MG63 (cell line): ENCODE measurements around the gene CLIP3. TPM values are rescaled to one million over a fixed set of nuclear protein-coding genes. Genes with fewer than 3 reads are reported as not detected.

Source experiments
- DNase-seq: peaks from one replicate; pipeline ENCODE4 v3.0.0-alpha.2; 2020
- H3K27me3 ChIP-seq: fragments of 250-450 bp; sonication (Bioruptor Pico); 2 replicates; pipeline ENCODE4 v1.5.1; 2020; ENCODE audit warnings: mild to moderate bottlenecking, moderate library complexity
- H3K36me3 ChIP-seq: fragments of 250-450 bp; sonication (Bioruptor Pico); 2 replicates; pipeline ENCODE4 v1.5.1; 2020; ENCODE audit warnings: mild to moderate bottlenecking, moderate library complexity
- H3K4me3 ChIP-seq: fragments of 250-450 bp; sonication (Bioruptor Pico); 2 replicates; pipeline ENCODE4 v1.5.1; 2020; ENCODE audit warnings: mild to moderate bottlenecking, moderate library complexity
- H3K9me3 ChIP-seq: fragments of 250-450 bp; sonication (Bioruptor Pico); 2 replicates; pipeline ENCODE4 v1.5.1; 2020; ENCODE audit warnings: mild to moderate bottlenecking, moderate library complexity
- total RNA-seq: library from RNA; depleted of rRNA; stranded (reverse); fragments of >200 nt; shearing (Covaris generic); gene quantifications from 2 replicates; pipeline ENCODE4 v1.2.3, GENCODE V29; 2014; ENCODE audit warnings: low replicate concordance

Gene CLIP3
- total RNA-seq, 1 experiment from 2014 or later, result not detected

- Histone ChIP-seq H3K36me3 (peaks cover 5% of the 10 kb centered on the region), H3K27me3 (no peaks in the 10 kb centered on the region), H3K9me3 (no peaks in the 10 kb centered on the region), H3K4me3 (no peak overlapping the region)
- no peak for DNase-seq
Measured at GRCh38 chr19:36025541-36025940, 7.1 kb downstream of the CLIP3 start.

- H3K27me3 ChIP-seq, result no peaks in the 10 kb centered on the region
- no peaks in the 10 kb centered on the region for H3K9me3 ChIP-seq
- DNase-seq, result no peak
- no peak overlapping the region for H3K4me3 ChIP-seq
- H3K36me3 ChIP-seq, result peaks cover 5% of the 10 kb centered on the region
Measured at GRCh38 chr19:36023432-36023831, 9.2 kb downstream of the CLIP3 start.

- no peak for DNase-seq
- Histone ChIP-seq H3K27me3 (no peaks in the 10 kb centered on the region), H3K36me3 (peaks cover 5% of the 10 kb centered on the region), H3K9me3 (no peaks in the 10 kb centered on the region), H3K4me3 (no peak overlapping the region)
Measured at GRCh38 chr19:36019061-36019670, 13.5 kb downstream of the CLIP3 start.

GRCh38 chr19:36014012-36014924 is 18.4 kb downstream of the CLIP3 start, which contains the start of gene ALKBH6:
Gene ALKBH6, minus strand, starts transcription at chr19:36014213. Its CDS starts 816 bp downstream, at chr19:36013397.
- Histone ChIP-seq H3K27me3 (no peaks in the 10 kb centered on the region), H3K36me3 (peaks cover 3% of the 10 kb centered on the region; the same call in 1 of the 2 replicates), H3K4me3 (peak within 1 kb of the TSS; percentile 90), H3K9me3 (no peaks in the 10 kb centered on the region)
- peak; percentile 100 for DNase-seq

GRCh38 chr19:36013280-36014011 is 19.2 kb downstream of the CLIP3 start:
- no peaks in the 10 kb centered on the region for H3K9me3 ChIP-seq
- no peak for DNase-seq
- peak overlapping the region; percentile 90 for H3K4me3 ChIP-seq
- H3K36me3 ChIP-seq, result peaks cover 3% of the 10 kb centered on the region; the same call in 1 of the 2 replicates
- H3K27me3 ChIP-seq, result no peaks in the 10 kb centered on the region

- Histone ChIP-seq H3K36me3 (peaks cover 3% of the 10 kb centered on the region; the same call in 1 of the 2 replicates), H3K9me3 (no peaks in the 10 kb centered on the region), H3K27me3 (no peaks in the 10 kb centered on the region), H3K4me3 (no peak overlapping the region)
- DNase-seq, result no peak
Measured at GRCh38 chr19:36010402-36010801, 22.3 kb downstream of the CLIP3 start.

GRCh38 chr19:36009633-36010379 is 22.9 kb downstream of the CLIP3 start:
- H3K4me3 ChIP-seq, result peak overlapping the region; percentile 25
- peaks cover 3% of the 10 kb centered on the region; the same call in 1 of the 2 replicates for H3K36me3 ChIP-seq
- no peak for DNase-seq
- no peaks in the 10 kb centered on the region for H3K9me3 ChIP-seq
- no peaks in the 10 kb centered on the region for H3K27me3 ChIP-seq

GRCh38 chr19:36009220-36009619 is 23.5 kb downstream of the CLIP3 start:
- Histone ChIP-seq H3K4me3 (peak overlapping the region; percentile 34), H3K36me3 (peaks cover 3% of the 10 kb centered on the region; the same call in 1 of the 2 replicates), H3K27me3 (no peaks in the 10 kb centered on the region), H3K9me3 (no peaks in the 10 kb centered on the region)
- DNase-seq, result peak; percentile 77

GRCh38 chr19:36008336-36008978 is 24.2 kb downstream of the CLIP3 start, which contains the start of gene SYNE4:
Gene SYNE4, minus strand, starts transcription at chr19:36008813. Its CDS starts 132 bp downstream, at chr19:36008681.
- Histone ChIP-seq H3K4me3 (peak within 1 kb of the TSS; percentile 34), H3K36me3 (no peaks in the 10 kb centered on the region), H3K27me3 (no peaks in the 10 kb centered on the region), H3K9me3 (no peaks in the 10 kb centered on the region)
- no peak for DNase-seq

- Histone ChIP-seq H3K27me3 (no peaks in the 10 kb centered on the region), H3K4me3 (no peak overlapping the region), H3K9me3 (no peaks in the 10 kb centered on the region), H3K36me3 (no peaks in the 10 kb centered on the region)
- DNase-seq, result no peak
Measured at GRCh38 chr19:36006955-36007354, 25.7 kb downstream of the CLIP3 start.

GRCh38 chr19:36003284-36003683 is 29.4 kb downstream of the CLIP3 start:
- Histone ChIP-seq H3K36me3 (peaks cover 15% of the 10 kb centered on the region), H3K4me3 (no peak overlapping the region), H3K9me3 (no peaks in the 10 kb centered on the region), H3K27me3 (no peaks in the 10 kb centered on the region)
- DNase-seq, result no peak

GRCh38 chr19:36001605-36002004 is 31.1 kb downstream of the CLIP3 start:
- H3K9me3 ChIP-seq, result no peaks in the 10 kb centered on the region
- DNase-seq, result no peak
- peaks cover 20% of the 10 kb centered on the region for H3K36me3 ChIP-seq
- H3K27me3 ChIP-seq, result no peaks in the 10 kb centered on the region
- no peak overlapping the region for H3K4me3 ChIP-seq

- Histone ChIP-seq H3K4me3 (peak overlapping the region; percentile 88; the same call in 1 of the 2 replicates), H3K27me3 (no peaks in the 10 kb centered on the region), H3K36me3 (peaks cover 23% of the 10 kb centered on the region), H3K9me3 (no peaks in the 10 kb centered on the region)
- DNase-seq, result no peak
Measured at GRCh38 chr19:35996777-35997176, 35.9 kb downstream of the CLIP3 start.

- Histone ChIP-seq H3K36me3 (peaks cover 18% of the 10 kb centered on the region), H3K4me3 (peak within 1 kb of the TSS; percentile 88), H3K27me3 (no peaks in the 10 kb centered on the region), H3K9me3 (no peaks in the 10 kb centered on the region)
- DNase-seq, result peak; percentile 97
Measured at GRCh38 chr19:35995048-35995993, 37.4 kb downstream of the CLIP3 start, which contains the start of gene SDHAF1. Gene SDHAF1, plus strand, starts transcription at chr19:35995188. Its CDS starts 87 bp downstream, at chr19:35995275.
